WTC11 (cell line): ENCODE measurements around the gene SUB1. TPM values are rescaled to one million over a fixed set of nuclear protein-coding genes. Genes with fewer than 3 reads are reported as not detected.
A peak's percentile ranks its signal among the peaks of the same experiment; 100 is the strongest.

Experiments used
- ATAC-seq: fragments of 200-7000 bp; cut with Tn5 transposase; 2 replicates; pipeline ENCODE4 v1.10.0; 2021; ENCODE audit warnings: mild to moderate bottlenecking, moderate library complexity
- Bru-seq: library from RNA; stranded (reverse); fragments of 400-500 nt; gene quantifications from one replicate; lab custom pipeline; 2021; lab: Mats Ljungman, UMichigan
- CTCF ChIA-PET: fragments of 300-600 bp; sonication (Branson Sonifier 250); formaldehyde crosslinking; loops from one replicate; lab custom pipeline; 2021; ENCODE audit warnings: antibody characterized with exemption; lab: Charles Lee
- POLR2A ChIA-PET: fragments of 350-600 bp; sonication (Branson Sonifier 250); formaldehyde crosslinking; loops from one replicate; lab custom pipeline; 2021; ENCODE audit warnings: antibody characterized with exemption; lab: Charles Lee
- DNase-seq: peaks from one replicate; pipeline ENCODE4 v3.0.0; 2021; ENCODE audit warnings: low spot score
- H3K27ac Mint-ChIP-seq: 2 replicates; pipeline ENCODE4 v1.8.0; 2021; ENCODE audit warnings: mixed read lengths
- H3K27me3 Mint-ChIP-seq: 2 replicates; pipeline ENCODE4 v1.8.0; 2021; ENCODE audit warnings: low read depth, mild to moderate bottlenecking, moderate library complexity, mixed read lengths
- H3K36me3 Mint-ChIP-seq: 2 replicates; pipeline ENCODE4 v1.8.0; 2021; ENCODE audit warnings: mixed read lengths
- H3K4me1 Mint-ChIP-seq: 2 replicates; pipeline ENCODE4 v1.8.0; 2022; ENCODE audit warnings: mixed read lengths
- H3K4me3 Mint-ChIP-seq: 2 replicates; pipeline ENCODE4 v1.8.0; 2021; ENCODE audit warnings: mild to moderate bottlenecking, moderate library complexity, mixed read lengths
- H3K9me3 Mint-ChIP-seq: 2 replicates; pipeline ENCODE4 v1.8.0; 2021; ENCODE audit warnings: mixed read lengths
- CREM ChIP-seq: sonication (generic); formaldehyde crosslinking; IDR thresholded peaks from 2 replicates; pipeline ENCODE4 v1.8.1; 2022; ENCODE audit warnings: mild to moderate bottlenecking, missing genetic modification reagents, moderate library complexity
- FOXK1 ChIP-seq: sonication (generic); formaldehyde crosslinking; IDR thresholded peaks from 2 replicates; pipeline ENCODE4 v1.8.0; 2022; ENCODE audit warnings: mild to moderate bottlenecking, moderate library complexity, missing genetic modification reagents
- FOXP1 ChIP-seq: sonication (generic); formaldehyde crosslinking; IDR thresholded peaks from 2 replicates; pipeline ENCODE4 v1.8.0; 2022; ENCODE audit warnings: missing genetic modification reagents, mild to moderate bottlenecking, moderate library complexity, borderline replicate concordance
- GABPB1 ChIP-seq: sonication (generic); formaldehyde crosslinking; IDR thresholded peaks from 2 replicates; pipeline ENCODE4 v1.8.1; 2023; ENCODE audit warnings: mild to moderate bottlenecking, missing genetic modification reagents
- HMGXB4 ChIP-seq: sonication (generic); formaldehyde crosslinking; IDR thresholded peaks from 2 replicates; pipeline ENCODE4 v1.8.1; 2023; ENCODE audit warnings: mild to moderate bottlenecking, moderate library complexity, missing genetic modification reagents
- IRF1 ChIP-seq: sonication (generic); formaldehyde crosslinking; IDR thresholded peaks from 2 replicates; pipeline ENCODE4 v1.8.0; 2023; ENCODE audit warnings: missing genetic modification reagents
- KAT7 ChIP-seq: sonication (generic); formaldehyde crosslinking; IDR thresholded peaks from 2 replicates; pipeline ENCODE4 v1.8.1; 2023; ENCODE audit warnings: missing genetic modification reagents, mild to moderate bottlenecking, borderline replicate concordance
- MAX ChIP-seq: sonication (generic); formaldehyde crosslinking; IDR thresholded peaks from 2 replicates; pipeline ENCODE4 v1.8.0; 2022; ENCODE audit warnings: mild to moderate bottlenecking, missing genetic modification reagents
- NR3C1 ChIP-seq: sonication (generic); formaldehyde crosslinking; conservative IDR thresholded peaks from 2 replicates; pipeline ENCODE4 v1.8.1; 2023; ENCODE audit warnings: low read depth, mild to moderate bottlenecking, missing genetic modification reagents
- SP1 ChIP-seq: sonication (generic); formaldehyde crosslinking; conservative IDR thresholded peaks from 2 replicates; pipeline ENCODE4 v1.8.1; 2022; ENCODE audit warnings: missing genetic modification reagents
- TEAD1 ChIP-seq: sonication (generic); formaldehyde crosslinking; IDR thresholded peaks from 2 replicates; pipeline ENCODE4 v1.8.0; 2022; ENCODE audit warnings: mild to moderate bottlenecking, missing genetic modification reagents
- USF1 ChIP-seq: sonication (generic); formaldehyde crosslinking; IDR thresholded peaks from 2 replicates; pipeline ENCODE4 v1.8.0; 2022; ENCODE audit warnings: mild to moderate bottlenecking, missing genetic modification reagents
- ZMAT4 ChIP-seq: fragments of 250-450 bp; sonication (Bioruptor Pico); IDR thresholded peaks from 2 replicates; pipeline ENCODE4 v1.9.0; 2021; ENCODE audit warnings: mild to moderate bottlenecking
- ZNF138 ChIP-seq: sonication (generic); formaldehyde crosslinking; conservative IDR thresholded peaks from 2 replicates; pipeline ENCODE4 v1.8.1; 2022; ENCODE audit warnings: mild to moderate bottlenecking, moderate library complexity, missing genetic modification reagents
- ZNF232 ChIP-seq: sonication (generic); formaldehyde crosslinking; IDR thresholded peaks from 2 replicates; pipeline ENCODE4 v1.8.0; 2022; ENCODE audit warnings: mild to moderate bottlenecking, missing genetic modification reagents
- ZNF281 ChIP-seq: sonication (generic); formaldehyde crosslinking; IDR thresholded peaks from 2 replicates; pipeline ENCODE4 v1.8.0; 2023; ENCODE audit warnings: mild to moderate bottlenecking, missing genetic modification reagents
- ZNF317 ChIP-seq: sonication (generic); formaldehyde crosslinking; IDR thresholded peaks from 2 replicates; pipeline ENCODE4 v1.8.1; 2023; ENCODE audit warnings: low read depth, mild to moderate bottlenecking, moderate library complexity, missing genetic modification reagents, borderline replicate concordance
- ZNF396 ChIP-seq: fragments of 250-450 bp; sonication (Bioruptor Pico); IDR thresholded peaks from 2 replicates; pipeline ENCODE4 v1.8.0; 2021; ENCODE audit warnings: mild to moderate bottlenecking, moderate library complexity, borderline replicate concordance
- ZNF416 ChIP-seq: fragments of 250-450 bp; sonication (Bioruptor Pico); IDR thresholded peaks from 2 replicates; pipeline ENCODE4 v1.9.0; 2021; ENCODE audit warnings: mild to moderate bottlenecking, inconsistent platforms
- ZNF532 ChIP-seq: fragments of 250-450 bp; sonication (Bioruptor Pico); IDR thresholded peaks from 2 replicates; pipeline ENCODE4 v1.9.0; 2021; ENCODE audit warnings: mild to moderate bottlenecking, borderline replicate concordance
- ZSCAN18 ChIP-seq: fragments of 250-450 bp; sonication (Bioruptor Pico); IDR thresholded peaks from 2 replicates; pipeline ENCODE4 v2.1.2; 2022; ENCODE audit warnings: mild to moderate bottlenecking, moderate library complexity
- long read RNA-seq, 3 experiments: library from RNA in 1 of 3; library from capped mRNA in 1 of 3; library from polyadenylated mRNA in 1 of 3; unstranded in 2 of 3; stranded (forward) in 1 of 3; transcript quantifications; one replicate each; pipeline ENCODE4 v2.0.0, GENCODE V29; 2021
- total RNA-seq: library from RNA; stranded (reverse); gene quantifications from 3 replicates; pipeline ENCODE4 v1.2.3, GENCODE V29; 2021

Gene SUB1
- total RNA-seq (255 to 258 TPM (median 258 TPM) in 3 replicates), Bru-seq, nascent RNA (percentile 78 among the genes with signal in this experiment)
- long read RNA-seq, experiment 1, full-length matches to known transcripts: 458 of 496 reads
- long read RNA-seq, experiment 1, partial matches to known transcripts: 7 of 496 reads
- long read RNA-seq, experiment 1, other reads (novel, unspliced or antisense): 31 of 496 reads
- long read RNA-seq, experiment 2, full-length matches to known transcripts: 306 of 382 reads
- long read RNA-seq, experiment 2, partial matches to known transcripts: 35 of 382 reads
- long read RNA-seq, experiment 2, other reads (novel, unspliced or antisense): 41 of 382 reads
- long read RNA-seq, experiment 3, transcript SUB1-201 (5 exons, 3,507 nt): major isoform, 213 of 242 reads
- long read RNA-seq, experiment 3, transcript SUB1-208 (3 exons, 636 nt): minor isoform, 8 of 242 reads
- long read RNA-seq, experiment 3, partial matches to known transcripts: 9 of 242 reads
- long read RNA-seq, experiment 3, other reads (novel, unspliced or antisense): 8 of 242 reads

- peak; percentile 90 for ATAC-seq
- no peaks in the 10 kb centered on the region for H3K9me3 Mint-ChIP-seq
- CTCF ChIA-PET: interaction anchor here (3.7 kb wide), 1 partner anchor 96 kb away, joined by 17 read pairs; no protein-coding TSS in a partner anchor
- H3K27me3 Mint-ChIP-seq: no peaks in the 10 kb centered on the region
- peak within 1 kb of the TSS; percentile 90 for H3K4me3 Mint-ChIP-seq
- peaks cover 12% of the 10 kb centered on the region for H3K36me3 Mint-ChIP-seq
- H3K27ac Mint-ChIP-seq: peak within 1 kb of the TSS; percentile 99
- DNase-seq: peak; percentile 95
- H3K4me1 Mint-ChIP-seq: peaks cover 52% of the 10 kb centered on the region
- POLR2A ChIA-PET: interaction anchor here (0.7 to 1.3 kb wide), 4 partner anchors 61 to 412 kb away, joined by 3 to 9 read pairs (median 5); partner anchors contain the start of genes GOLPH3 and ZFR
- TF ChIP-seq FOXK1 (CRISPR knock-in tag) (peak; percentile 46; the same call in 1 of the 2 replicates), ZNF232 (CRISPR knock-in tag) (0 out of 2 replicates have a peak, but pooled peaks have one; percentile 5), ZSCAN18 (CRISPR knock-in tag) (no peak), ZNF138 (no peak), CREM (CRISPR knock-in tag) (peak; percentile 27; the same call in 1 of the 2 replicates), ZNF281 (CRISPR knock-in tag) (0 out of 2 replicates have a peak, but pooled peaks have one; percentile 11), USF1 (peak; percentile 97), ZNF532 (CRISPR knock-in tag) (no peak), GABPB1 (CRISPR knock-in tag) (peak; percentile 55), HMGXB4 (CRISPR knock-in tag) (peak; percentile 74), NR3C1 (CRISPR knock-in tag) (no peak), IRF1 (CRISPR knock-in tag) (no peak), ZMAT4 (CRISPR knock-in tag) (no peak), KAT7 (CRISPR knock-in tag) (0 out of 2 replicates have a peak, but pooled peaks have one; percentile 43), FOXP1 (CRISPR knock-in tag) (peak; percentile 62; the same call in 1 of the 2 replicates), TEAD1 (peak; percentile 21; the same call in 1 of the 2 replicates), ZNF317 (CRISPR knock-in tag) (peak; percentile 52; the same call in 1 of the 2 replicates), ZNF416 (no peak; the same call in 1 of the 2 replicates), ZNF396 (no peak), SP1 (CRISPR knock-in tag) (peak; percentile 92), MAX (CRISPR knock-in tag) (peak; percentile 39; the same call in 1 of the 2 replicates)
These were observed at the start of gene SUB1 for GRCh38 chr5:32585446-32586275. Gene SUB1, plus strand, starts transcription at chr5:32585557. Its CDS starts 2,956 bp downstream, at chr5:32588513.
